ENCODE data around the gene CASK. TPM values are rescaled to one million over a fixed set of nuclear protein-coding genes. Genes with fewer than 3 reads are reported as not detected.
"Not testable (repeated sequence)": the region's sequence is repeated elsewhere in the genome, so short reads cannot be mapped to it uniquely, and the experiment has no call there.

Gene CASK
- total RNA-seq, 2 donors from 2014 or later = 88.3 to 112 TPM

DNA sequence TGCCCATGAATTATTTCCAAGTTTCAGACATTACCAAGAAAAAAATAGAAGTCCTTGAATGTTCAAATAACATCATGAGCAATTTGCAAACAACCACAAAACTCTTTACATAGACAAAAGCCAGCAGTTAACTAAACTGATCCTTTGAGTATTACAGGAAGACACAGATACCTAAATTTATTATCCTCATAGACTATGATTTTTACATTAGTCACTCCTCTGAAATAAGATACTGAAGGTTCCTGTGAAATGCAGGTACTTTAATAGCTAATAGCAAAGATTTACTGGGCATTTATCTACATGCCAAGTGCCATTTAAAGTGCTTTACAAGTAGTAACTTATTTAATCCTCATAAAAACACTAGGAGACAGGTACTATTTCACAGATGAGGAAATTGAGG is 161.7 kb downstream of the CASK start:
- intact Hi-C loops (cut with DNase I, micrococcal nuclease) = no loop called here
- ATAC-seq (no peak), DNase-seq (no peak)

DNA sequence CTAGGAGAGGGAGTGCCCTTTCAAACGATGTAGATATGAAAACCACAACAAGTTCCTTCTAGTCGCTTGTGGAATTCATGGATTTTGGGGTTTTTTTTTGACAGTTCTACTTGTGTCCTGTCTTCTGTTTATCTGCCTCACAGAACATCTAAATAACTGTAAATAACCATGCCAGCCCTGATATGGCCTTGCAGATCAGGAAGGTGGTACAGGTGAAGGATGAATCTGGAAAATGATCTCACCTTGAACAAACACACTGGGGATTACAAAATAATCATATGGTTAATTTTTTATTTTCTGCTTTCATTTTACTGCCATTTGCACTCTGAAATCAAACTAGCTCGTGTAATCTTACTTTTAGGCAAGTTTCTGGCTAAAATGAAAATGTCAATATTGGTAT is 162.2 kb downstream of the CASK start:
- ATAC-seq = no peak
- DNase-seq = no peak
- intact Hi-C loops (cut with DNase I, micrococcal nuclease) = no loop called here

DNA sequence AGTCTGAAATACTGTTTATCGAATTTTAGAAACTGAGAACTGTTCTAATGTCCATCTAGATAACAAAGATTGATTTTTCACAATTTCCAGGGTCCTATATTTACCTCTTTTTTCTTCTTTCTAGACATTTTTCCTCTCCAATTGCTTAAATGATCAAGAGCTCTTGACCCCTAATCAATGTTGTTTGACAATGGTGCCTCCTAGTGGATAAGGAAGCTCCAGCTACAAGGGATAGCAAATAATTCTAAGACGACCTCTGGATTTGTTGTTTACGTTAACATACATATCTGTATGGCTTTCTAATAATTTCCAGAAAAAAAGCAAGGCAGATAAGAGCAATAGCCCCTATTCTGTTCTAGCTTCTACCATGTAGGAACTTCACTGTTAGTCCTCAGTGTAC is 163.5 kb downstream of the CASK start:
- DNase-seq (no peak), ATAC-seq (no peak)
- intact Hi-C loops (cut with DNase I, micrococcal nuclease) = no loop called here

DNA sequence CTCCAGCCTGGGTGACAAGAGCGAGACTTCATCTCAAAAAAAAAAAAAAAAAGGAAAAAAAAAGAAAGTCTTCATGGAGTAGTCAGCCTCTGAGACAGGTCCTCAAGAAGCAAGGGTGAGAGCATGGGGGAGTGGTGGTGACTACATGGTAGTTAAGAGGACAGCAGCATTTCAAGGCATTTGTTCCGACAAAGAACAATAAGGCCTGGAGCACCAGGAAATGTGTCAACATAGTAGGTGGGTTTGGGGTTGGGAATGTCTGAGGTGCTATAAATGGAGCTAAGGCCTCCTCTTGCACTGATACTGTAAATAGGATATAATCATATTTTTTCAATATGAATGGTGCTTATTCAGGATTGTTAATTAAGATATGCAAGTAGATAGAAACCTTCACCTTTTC is 165.0 kb downstream of the CASK start:
- intact Hi-C loops (cut with DNase I, micrococcal nuclease) = no loop called here
- DNase-seq (no peak), ATAC-seq (no peak)

DNA sequence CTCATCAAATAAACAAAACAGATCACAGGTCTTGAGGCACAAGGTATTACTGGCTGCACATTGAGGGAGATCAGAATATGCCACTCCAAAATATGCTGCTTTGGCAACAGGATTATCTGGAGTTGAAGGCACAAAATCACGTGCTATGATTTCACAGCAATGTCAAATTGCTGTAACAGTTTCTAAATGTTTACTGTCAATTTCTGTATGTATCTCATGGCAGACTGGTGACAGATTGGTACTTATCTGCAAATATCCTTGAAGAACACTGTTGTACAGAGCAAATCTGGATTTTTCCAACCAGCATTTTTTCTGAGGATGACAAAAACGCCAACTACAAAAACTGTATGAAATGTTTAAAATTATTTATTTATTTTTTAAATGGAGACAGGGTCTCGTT is 172.6 kb downstream of the CASK start:
- ATAC-seq = no peak
- no peak for DNase-seq
- intact Hi-C loops (cut with DNase I, micrococcal nuclease) = no loop called here

DNA sequence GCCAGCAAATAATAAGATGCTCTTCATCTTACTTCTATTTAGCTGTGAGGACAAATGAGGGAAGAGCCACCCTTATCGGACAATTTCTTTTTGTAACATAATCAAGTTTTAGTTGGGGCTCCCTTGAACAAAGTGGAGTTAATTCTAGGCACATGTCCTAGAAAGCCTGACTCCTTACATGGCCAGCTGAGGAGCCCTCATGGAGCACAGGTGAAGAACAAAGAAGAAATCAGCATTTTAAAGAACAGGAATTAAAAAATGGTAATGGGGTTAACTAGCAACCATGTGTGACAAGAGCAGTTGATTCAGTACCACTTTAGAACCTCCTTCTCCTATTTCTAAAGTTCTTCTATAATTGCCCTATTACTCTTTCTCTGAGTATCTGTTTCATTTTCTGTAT is 183.5 kb downstream of the CASK start:
- ATAC-seq (no peak), DNase-seq (no peak)
- intact Hi-C loops (cut with DNase I, micrococcal nuclease) = no loop called here

DNA sequence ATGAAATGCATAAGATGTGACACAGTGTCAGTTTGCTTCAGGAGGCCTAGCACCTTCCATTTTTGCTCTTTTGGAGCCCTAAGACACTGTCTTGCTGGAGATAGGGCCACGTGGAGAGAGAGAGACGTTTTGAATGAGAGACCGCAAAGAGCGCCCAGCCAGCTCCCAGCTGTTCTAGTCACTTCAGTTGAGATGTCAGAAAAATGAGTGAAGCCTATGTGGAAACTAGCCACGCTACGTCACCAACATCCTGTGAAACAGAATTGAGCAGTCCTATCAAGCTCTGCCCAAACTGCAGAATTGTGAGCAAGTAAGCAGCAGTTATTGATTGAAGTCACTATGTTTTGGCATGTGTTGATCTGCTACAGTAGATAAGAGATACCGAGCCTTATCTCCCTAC is 186.3 kb downstream of the CASK start:
- DNase-seq (no peak), ATAC-seq (no peak)
- intact Hi-C loops (cut with DNase I, micrococcal nuclease) = no loop called here

DNA sequence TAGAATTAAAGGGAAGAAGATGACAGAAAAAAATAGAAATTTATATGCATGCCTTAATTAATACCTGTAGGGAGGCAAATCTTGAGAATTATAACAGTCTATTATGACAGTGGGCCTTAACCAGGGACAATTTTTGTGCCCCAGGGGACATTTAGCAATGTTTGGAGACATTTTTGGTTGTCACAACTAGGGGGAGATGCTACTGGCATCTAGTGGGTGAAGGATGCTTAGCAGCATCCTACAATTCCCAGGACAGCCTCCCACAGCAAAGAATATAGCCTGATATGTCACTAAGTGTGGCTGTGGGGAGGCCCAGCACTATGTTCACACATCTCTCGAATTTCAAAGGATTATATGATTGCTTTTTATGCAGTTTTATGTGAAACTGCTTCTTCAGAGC is 188.8 kb downstream of the CASK start:
- DNase-seq = no peak
- intact Hi-C loops (cut with DNase I, micrococcal nuclease) = no loop called here
- ATAC-seq = no peak

DNA sequence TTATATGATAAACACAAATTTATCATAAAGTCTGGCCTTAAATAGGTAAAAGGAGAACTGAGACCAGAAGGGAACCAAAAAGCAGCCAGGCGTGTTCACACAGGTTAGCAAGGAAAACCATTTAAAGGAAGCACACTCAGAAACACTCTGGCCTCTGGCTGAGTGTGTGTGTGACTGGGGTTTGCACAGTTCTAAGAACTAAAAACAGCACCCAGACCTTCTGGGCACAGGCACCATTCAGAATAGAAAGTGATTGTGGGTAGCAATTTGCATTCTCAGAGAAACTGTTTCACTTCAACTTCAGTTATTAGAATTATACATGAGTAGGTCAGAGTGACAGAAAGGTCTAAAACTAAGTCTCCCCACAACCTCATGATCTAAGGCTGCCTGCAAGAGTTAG is 189.4 kb downstream of the CASK start:
- DNase-seq (no peak), ATAC-seq (no peak)
- intact Hi-C loops (cut with DNase I, micrococcal nuclease) = no loop called here

DNA sequence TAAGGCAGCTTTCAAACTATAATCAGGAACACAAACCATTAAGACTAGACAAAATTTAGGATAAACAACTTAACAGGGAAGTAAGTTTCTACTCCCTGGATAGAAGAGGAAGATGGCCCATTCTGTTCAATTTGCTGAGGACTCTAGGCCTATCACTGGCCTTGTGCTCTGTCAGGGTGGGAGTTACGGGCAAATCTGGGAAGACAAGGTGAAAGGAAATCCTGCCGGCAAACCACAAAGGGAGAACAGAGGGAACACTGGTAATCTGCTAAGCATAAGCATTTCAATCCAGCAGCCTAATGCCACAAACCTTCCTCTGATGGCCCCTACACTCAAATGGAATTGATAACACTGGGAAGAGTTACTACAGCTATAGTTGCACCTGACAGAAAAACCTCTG is 191.1 kb downstream of the CASK start:
- DNase-seq = no peak
- intact Hi-C loops (cut with DNase I, micrococcal nuclease) = no loop called here
- no peak for ATAC-seq

DNA sequence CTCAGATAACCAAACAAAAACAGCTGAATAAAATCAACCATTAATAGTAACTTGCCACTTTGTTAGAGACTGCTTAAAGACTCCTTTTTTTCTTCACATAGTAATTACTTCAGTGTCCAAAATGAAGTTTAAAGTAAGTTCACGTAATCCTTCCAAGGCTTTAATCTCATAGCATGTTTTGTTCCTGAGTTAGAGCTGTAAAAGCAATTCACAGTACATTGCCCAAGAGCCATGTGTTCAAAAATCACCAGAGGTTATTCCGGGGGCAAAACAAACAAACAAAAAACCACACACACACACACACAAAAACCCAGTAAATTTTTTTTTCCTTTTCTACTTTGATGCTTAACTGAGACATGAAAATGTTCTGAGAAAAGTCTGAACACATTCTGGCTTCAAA is 193.3 kb downstream of the CASK start:
- intact Hi-C loops (cut with DNase I, micrococcal nuclease) = no loop called here
- DNase-seq = no peak
- no peak for ATAC-seq

DNA sequence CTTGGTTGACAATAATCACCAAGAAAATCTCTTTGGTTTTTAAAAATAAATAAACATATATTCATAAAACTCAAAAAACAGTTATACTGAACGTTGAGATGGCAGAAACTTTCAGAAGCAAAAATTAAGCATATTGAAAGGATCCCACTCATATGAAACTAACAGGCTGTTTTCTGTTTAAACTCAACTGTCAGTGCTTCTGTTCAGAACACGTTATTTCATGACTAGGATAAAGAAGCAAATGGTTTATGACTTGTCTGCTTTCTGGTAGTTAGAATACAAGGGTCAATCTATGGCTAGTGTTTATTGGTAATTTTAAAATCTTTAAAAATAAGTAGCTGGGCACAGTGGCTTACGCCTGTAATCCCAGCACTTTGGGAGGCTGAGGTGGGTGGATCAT is 195.2 kb downstream of the CASK start:
- intact Hi-C loops (cut with DNase I, micrococcal nuclease) = no loop called here
- DNase-seq (no peak), ATAC-seq (no peak)

DNA sequence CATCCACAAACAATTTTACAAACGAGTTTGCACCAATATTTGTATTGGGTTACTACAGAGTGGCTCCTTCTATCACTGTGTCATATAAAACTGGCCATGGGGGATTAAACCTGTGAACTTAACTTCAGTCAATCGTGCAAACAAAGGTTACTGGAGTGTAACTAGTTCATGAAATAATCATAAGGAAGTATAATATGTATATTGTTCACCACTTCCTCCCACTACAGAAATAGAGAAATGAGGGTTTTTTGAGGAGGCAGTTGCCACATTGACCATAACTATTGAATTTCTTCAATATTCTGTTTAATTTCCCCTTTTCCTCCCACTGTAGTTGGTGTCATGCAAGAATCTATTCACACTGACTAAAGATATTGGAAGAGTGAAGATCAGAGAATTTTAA is 199.5 kb downstream of the CASK start, which contains the start of gene GPR82:
Gene GPR82, plus strand, starts transcription at position 356 of the 400 bp plus-strand sequence. CDS start 2,846 bp downstream, outside the sequence.
- DNase-seq = no peak

DNA sequence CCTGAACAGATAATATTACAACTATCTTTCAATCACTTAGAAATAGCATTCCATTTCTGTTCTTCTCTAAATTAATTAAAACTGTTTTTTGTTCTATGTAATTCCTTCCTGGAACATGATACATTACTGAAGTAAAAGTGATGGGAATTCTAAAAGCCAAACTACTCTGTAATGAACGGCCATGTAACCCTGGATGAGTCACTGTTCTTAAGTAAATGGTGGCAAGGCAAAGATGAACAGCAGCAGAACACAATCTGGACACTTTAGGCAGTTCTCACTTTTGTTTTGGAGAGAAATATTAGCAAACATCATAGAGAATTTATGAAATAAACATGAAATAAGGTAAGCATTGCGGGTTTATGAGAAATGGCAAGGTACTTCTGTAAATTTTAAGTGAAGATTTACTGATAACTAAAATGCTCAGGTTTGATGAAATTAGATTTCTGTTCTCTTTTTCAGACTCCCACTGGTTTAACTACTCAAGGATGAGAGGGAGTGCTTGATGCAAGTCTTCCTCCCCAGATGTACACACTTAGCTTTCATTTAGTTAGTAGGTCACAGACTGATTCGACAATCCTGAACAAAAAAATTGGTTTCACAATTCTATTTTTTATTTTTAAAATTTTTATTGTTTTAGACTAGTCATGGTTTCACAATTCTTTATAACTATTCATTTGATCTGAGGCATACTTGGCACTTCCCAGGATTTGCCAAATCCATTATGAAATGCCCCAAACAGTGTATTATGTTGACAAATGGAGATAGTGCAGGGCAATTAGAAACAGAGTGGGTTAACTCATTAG is 200.3 kb downstream of the CASK start:
- no peak for DNase-seq

More for the DNA sequence above, 199.5 kb downstream of the CASK start, which contains the start of gene GPR82:
- intact Hi-C loops (cut with DNase I, micrococcal nuclease) = no loop called here
- ATAC-seq = peak; percentile 18

DNA sequence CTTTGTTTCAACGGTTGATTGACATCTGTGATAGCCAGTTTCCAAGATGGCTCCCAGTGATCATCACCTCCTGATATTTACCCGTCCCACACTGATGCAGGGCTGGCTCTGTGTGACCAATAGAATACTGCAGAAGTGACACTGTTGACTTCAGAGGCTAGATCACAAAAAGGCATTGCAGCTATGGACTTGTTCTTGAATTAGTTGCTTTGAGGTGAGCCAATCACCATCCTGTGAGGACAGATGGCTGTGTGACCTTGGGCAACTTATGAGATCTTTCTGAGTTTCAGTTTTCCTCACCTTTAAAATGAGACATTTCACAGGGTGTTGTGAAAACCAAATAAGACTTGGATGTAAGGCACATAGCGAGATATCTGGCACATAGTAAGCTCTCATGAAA is 201.1 kb downstream of the CASK start:
- intact Hi-C loops (cut with DNase I, micrococcal nuclease) = no loop called here
- DNase-seq = no peak
- ATAC-seq = no peak

More for the DNA sequence above, 200.3 kb downstream of the CASK start:
- intact Hi-C loops (cut with DNase I, micrococcal nuclease) = no loop called here
- ATAC-seq = no peak

DNA sequence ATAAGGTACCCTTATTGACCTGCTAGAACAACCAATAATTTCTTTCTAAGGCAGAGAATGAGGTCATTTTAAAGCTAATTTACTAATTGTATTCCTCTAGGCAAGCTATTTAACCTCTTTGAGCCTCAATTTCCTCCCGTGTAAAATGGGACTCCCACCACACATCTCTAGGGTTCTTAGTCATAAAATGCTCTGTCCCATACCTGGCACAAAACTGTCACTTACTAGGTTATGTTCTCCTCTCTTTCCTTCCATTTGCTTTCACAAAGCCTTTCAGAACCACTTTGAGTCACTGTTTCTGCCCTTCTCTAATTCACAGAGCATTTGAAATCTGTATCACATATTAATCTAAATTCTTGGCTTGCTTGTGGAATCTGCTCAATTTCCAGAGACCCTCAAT is 201.8 kb downstream of the CASK start:
- ATAC-seq (no peak), DNase-seq (no peak)
- intact Hi-C loops (cut with DNase I, micrococcal nuclease) = no loop called here

DNA sequence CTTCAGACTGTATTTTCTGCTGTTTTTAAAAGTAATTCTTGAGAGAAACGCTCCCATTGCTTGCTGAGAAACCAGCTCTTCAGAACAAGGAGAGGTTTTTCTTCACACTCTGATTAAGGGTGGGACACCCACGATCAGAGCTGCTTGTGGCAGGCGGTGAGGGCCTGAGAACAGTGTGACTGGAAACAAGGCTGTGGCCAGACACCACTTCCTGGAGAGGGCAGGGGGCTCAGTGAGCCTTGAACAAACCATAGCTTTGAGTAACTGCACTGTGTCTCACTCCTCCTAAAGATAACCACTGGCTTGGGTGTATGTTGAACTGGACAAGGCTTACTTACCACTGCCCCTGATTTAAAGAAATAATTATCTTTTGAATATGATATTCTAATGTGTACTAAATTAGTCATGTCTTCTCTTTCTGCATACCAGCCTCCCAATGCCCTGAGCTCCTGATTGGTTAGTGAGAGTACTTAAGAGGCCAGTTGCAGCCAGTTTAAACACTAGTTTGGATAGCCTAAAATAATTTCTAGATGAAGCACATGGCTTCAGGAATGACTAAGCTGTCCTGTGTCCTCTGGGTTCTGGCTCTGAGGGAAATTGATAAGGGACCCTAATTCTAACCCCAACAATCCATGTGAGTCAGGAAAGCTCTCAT is 203.1 kb downstream of the CASK start:
- DNase-seq = no peak
- ATAC-seq = no peak
- intact Hi-C loops (cut with DNase I, micrococcal nuclease) = no loop called here

DNA sequence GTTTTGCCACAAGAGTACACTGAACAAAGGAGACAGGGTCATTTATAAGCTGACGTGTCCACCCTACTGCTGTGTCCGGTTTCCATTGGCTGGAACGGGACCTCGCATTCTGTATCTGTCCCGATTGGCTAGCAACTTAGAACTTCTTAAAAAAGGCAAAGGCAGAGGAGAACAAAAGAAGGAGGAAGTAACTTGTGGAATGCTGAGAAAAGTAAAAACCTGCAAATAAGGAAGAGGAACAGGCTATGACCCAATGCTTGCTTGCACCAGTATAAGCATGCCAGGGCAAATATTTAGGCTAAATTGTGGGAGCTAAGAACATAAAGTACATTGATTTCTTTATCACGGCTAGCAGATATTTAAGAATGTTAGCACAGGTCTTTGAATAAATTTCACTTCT is 203.7 kb downstream of the CASK start:
- intact Hi-C loops (cut with DNase I, micrococcal nuclease); ATAC-seq; DNase-seq: not testable (repeated sequence)

DNA sequence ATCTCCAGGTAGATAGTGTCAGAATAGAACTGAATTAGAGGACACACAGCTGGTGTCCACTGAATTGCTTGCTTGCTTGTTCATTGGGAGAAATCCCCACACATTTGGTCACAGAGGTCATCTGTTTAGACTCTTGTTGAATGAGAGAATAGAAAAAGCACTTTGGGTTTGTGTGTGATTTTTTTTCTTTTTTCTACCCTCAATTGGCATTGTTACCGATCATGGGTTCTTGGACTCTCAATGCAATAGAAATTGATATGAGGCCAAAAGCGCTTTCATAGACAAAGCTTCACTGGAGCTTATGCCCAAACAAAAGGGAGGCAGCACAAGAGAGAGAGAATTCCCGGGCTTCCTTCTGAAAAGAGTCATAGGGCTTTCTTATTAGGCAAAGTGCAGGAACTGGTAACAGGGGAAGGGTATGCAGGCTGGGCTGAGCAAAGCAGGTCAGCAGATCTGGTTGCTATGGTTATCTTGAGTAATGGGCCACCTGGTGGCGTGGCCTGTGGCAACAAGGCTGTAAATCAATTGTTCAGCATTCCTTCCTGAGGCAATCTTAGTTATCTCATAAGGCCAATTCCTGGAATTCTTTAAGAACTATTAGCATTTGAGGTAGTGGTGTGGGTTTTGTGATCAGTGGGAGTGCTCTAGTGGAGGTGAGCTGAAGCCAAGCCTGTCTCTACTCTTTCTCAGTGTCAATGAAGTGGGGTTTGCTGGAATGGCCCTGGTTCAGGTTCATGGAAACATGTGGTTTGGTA is 204.7 kb downstream of the CASK start:
- ATAC-seq (no peak), DNase-seq (no peak)
- intact Hi-C loops (cut with DNase I, micrococcal nuclease) = no loop called here

Data from left colon (tissue), 2 donors.